ENCODE data around the gene RS1. TPM values are rescaled to one million over a fixed set of nuclear protein-coding genes. Genes with fewer than 3 reads are reported as not detected.

RS1 gene
- total and polyA plus RNA-seq, 2 of the 13 experiments (the other 11 are each of a cell fraction or from before 2014, with no cell fraction given), result not detected

DNA sequence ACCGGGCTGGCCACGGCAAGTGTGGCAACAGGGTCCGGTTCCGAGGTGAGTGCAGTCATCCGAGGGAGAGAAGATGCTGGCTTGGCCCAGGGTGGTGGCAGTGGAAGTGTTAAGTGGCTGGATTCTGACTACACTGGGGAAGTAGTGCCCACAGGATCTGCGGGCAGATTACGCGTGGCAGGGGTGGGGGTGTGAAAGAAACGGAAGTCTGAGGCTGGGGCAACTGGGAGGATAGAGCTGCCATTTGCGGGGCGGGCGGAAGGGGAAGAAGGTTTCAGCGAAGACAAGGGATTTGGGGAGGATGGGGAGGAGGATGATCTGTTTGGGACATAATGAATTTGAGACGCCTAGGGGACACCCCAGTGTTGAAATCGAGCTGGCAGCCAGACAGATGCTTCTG lies 5.3 kb downstream of the RS1 start (continued):
- no peak for TF ChIP-seq PTBP1 (IDR thresholded peaks at IDR 0.05; ENCODE audit: low read depth, low read length, poor library complexity, severe bottlenecking)
- TF ChIP-seq SMAD3 (CRISPR knock-in tag; IDR thresholded peaks at IDR 0.05), result no peak
- TF ChIP-seq ZNF350 (CRISPR knock-in tag; IDR thresholded peaks at IDR 0.05; ENCODE audit: borderline replicate concordance, low read depth), result no peak
- no peak for TF ChIP-seq SOX13 (IDR thresholded peaks at IDR 0.05)
- no peak for TF ChIP-seq SOX13 (CRISPR knock-in tag; conservative IDR thresholded peaks at IDR 0.05 in 1 of 2, IDR thresholded peaks at IDR 0.05 in 1 of 2)
- no peak for TF ChIP-seq TBX3 (IDR thresholded peaks at IDR 0.05; ENCODE audit: borderline replicate concordance)
- TF ChIP-seq, protein P1, sequence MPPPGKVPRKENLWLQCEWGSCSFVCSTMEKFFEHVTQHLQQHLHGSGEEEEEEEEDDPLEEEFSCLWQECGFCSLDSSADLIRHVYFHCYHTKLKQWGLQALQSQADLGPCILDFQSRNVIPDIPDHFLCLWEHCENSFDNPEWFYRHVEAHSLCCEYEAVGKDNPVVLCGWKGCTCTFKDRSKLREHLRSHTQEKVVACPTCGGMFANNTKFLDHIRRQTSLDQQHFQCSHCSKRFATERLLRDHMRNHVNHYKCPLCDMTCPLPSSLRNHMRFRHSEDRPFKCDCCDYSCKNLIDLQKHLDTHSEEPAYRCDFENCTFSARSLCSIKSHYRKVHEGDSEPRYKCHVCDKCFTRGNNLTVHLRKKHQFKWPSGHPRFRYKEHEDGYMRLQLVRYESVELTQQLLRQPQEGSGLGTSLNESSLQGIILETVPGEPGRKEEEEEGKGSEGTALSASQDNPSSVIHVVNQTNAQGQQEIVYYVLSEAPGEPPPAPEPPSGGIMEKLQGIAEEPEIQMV (CRISPR knock-in tag; IDR thresholded peaks at IDR 0.05; ENCODE audit: low read depth), result no peak
- no peak for TF ChIP-seq RNF2 (conservative IDR thresholded peaks at IDR 0.05; ENCODE audit: low read depth)
- no peak for TF ChIP-seq MTF2 (CRISPR knock-in tag; IDR thresholded peaks at IDR 0.05; ENCODE audit: borderline replicate concordance)
- TF ChIP-seq, protein P2, sequence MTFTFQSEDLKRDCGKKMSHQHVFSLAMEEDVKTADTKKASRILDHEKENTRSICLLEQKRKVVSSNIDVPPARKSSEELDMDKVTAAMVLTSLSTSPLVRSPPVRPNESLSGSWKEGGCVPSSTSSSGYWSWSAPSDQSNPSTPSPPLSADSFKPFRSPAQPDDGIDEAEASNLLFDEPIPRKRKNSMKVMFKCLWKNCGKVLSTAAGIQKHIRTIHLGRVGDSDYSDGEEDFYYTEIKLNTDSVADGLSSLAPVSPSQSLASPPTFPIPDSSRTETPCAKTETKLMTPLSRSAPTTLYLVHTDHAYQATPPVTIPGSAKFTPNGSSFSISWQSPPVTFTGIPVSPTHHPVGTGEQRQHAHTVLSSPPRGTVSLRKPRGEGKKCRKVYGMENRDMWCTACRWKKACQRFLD (CRISPR knock-in tag; IDR thresholded peaks at IDR 0.05; ENCODE audit: borderline replicate concordance), result no peak
- TF ChIP-seq MBNL3 (CRISPR knock-in tag; conservative IDR thresholded peaks at IDR 0.05), result no peak
- TF ChIP-seq ZNF124 (CRISPR knock-in tag; IDR thresholded peaks at IDR 0.05), result no peak
- TF ChIP-seq ZNF329 (CRISPR knock-in tag; IDR thresholded peaks at IDR 0.05; ENCODE audit: low read depth), result no peak
- TF ChIP-seq ZNF256 (CRISPR knock-in tag; conservative IDR thresholded peaks at IDR 0.05), result no peak
- TF ChIP-seq, protein P3, sequence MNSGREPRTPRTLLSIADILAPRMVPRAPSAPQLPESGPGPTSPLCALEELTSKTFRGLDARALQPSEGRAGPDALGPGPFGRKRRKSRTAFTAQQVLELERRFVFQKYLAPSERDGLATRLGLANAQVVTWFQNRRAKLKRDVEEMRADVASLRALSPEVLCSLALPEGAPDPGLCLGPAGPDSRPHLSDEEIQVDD (CRISPR knock-in tag; IDR thresholded peaks at IDR 0.05; ENCODE audit: borderline replicate concordance), result no peak
